Measurements from ENCODE around the gene STK11. TPM values are rescaled to one million over a fixed set of nuclear protein-coding genes. Genes with fewer than 3 reads are reported as not detected.
A peak's percentile ranks its signal among the peaks of the same experiment; 100 is the strongest.

Gene STK11
- total and polyA plus RNA-seq, 7 donors: 64.9 to 133 (median 85.9) TPM

GRCh38 chr19:1250437-1251260, 45.1 kb downstream of the STK11 start:
- ATAC-seq: no peak
- intact Hi-C loops (cut with DNase I): no loop called here
- Histone ChIP-seq H3K4me3 (peak overlapping the region; percentile 80), H3K36me3 (ENCODE audit: insufficient read depth in 1 of 2, low read depth in 1 of 2) (peaks cover 11 to 43% of the 10 kb centered on the region in 2 donors), H3K9me3 (no peaks in the 10 kb centered on the region), H3K27ac (peak overlapping the region; percentile 99), H3K27me3 (ENCODE audit: insufficient read depth in 3 of 3, low read length in 2 of 3) (no peaks in the 10 kb centered on the region), H3K4me1 (peaks cover 51% of the 10 kb centered on the region)
- DNase-seq: peak in 1 of 2 donors; percentile 81
- no peak for TF ChIP-seq CTCF (IDR thresholded peaks at IDR 0.05)
- WGBS, 3 donors: 1 to 3% (median 2%) methylated on average over 37 to 86 of the region's 90 CpGs

DNA sequence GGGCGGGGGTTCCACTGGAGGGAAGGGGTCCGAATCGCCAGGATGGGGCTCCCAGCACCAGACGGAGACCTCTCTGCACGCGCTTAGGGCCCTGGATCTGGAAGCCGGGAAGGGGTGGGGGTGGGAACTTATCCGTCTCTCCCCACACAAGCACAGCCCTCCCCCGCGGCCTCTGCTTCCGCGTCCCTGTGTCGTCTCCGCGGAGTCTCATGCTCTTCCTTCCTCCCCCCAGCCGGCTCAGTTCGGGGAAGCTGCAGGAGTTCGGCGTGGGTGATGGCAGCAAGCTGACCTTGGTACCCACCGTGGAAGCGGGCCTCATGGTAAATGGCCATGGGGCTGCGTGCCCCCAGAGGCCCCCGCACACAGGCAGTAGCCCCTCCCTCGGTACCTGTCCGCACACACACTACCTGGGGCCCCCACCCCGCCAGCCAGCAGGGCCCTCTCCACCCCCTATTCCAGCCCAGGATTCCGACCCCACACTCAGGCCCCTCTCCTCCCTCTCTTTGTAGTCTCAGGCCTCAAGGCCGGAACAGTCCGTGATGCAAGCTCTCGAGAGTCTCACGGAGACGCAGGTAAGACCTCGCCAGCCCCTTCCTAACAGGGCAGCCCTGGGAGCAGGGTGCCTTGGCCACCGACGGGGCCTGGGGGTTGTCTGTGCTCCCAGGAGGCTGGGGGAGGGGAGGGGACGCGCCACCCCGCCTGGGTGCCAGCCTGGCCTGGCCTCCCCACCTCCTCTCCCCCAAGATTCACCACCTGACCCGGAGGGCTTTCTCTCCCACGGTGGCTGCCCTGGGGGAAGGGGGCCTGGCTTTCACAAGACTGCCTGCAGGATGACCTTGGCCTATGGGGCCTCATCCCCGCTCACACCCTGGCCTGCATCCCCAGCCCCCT, 46.0 kb downstream of the STK11 start:
- Histone ChIP-seq H3K4me1 (peaks cover 50% of the 10 kb centered on the region), H3K36me3 (ENCODE audit: insufficient read depth in 1 of 2, low read depth in 1 of 2) (peaks cover 13 to 53% of the 10 kb centered on the region in 2 donors), H3K27ac (peak overlapping the region; percentile 99), H3K9me3 (no peaks in the 10 kb centered on the region), H3K4me3 (peak overlapping the region; percentile 80), H3K27me3 (ENCODE audit: insufficient read depth in 3 of 3, low read length in 2 of 3) (no peaks in the 10 kb centered on the region)
- DNase-seq (peak; percentile 80 to 88), ATAC-seq (peak in 3 of 4 donors; percentile 0 to 6 (median 3))
- 11 to 27% (median 12%) methylated on average over 37 to 41 of the region's 41 CpGs for WGBS, 3 donors
- intact Hi-C loops (cut with DNase I): no loop called here
- TF ChIP-seq CTCF (IDR thresholded peaks at IDR 0.05): no peak

GRCh38 chr19:1252221-1252820, 46.7 kb downstream of the STK11 start:
- Histone ChIP-seq H3K27me3 (ENCODE audit: insufficient read depth in 3 of 3, low read length in 2 of 3) (no peaks in the 10 kb centered on the region), H3K4me1 (peaks cover 46% of the 10 kb centered on the region), H3K27ac (peak overlapping the region; percentile 99), H3K36me3 (ENCODE audit: insufficient read depth in 1 of 2, low read depth in 1 of 2) (peaks cover 13 to 60% of the 10 kb centered on the region in 2 donors), H3K9me3 (no peaks in the 10 kb centered on the region), H3K4me3 (peak overlapping the region; percentile 80)
- intact Hi-C loops (cut with DNase I): no loop called here
- ATAC-seq: peak; percentile 29 to 54 (median 35)
- no peak for TF ChIP-seq CTCF (IDR thresholded peaks at IDR 0.05)
- WGBS, 3 donors: 10 to 16% (median 10%) methylated on average over 27 to 30 of the region's 30 CpGs
- DNase-seq: peak; percentile 95 to 96

GRCh38 chr19:1252821-1253513, 47.4 kb downstream of the STK11 start:
- peak; percentile 33 to 46 (median 40) for ATAC-seq

More at GRCh38 chr19:1252821-1253513, 47.4 kb downstream of the STK11 start:
- Histone ChIP-seq H3K9me3 (no peaks in the 10 kb centered on the region), H3K27ac (peak overlapping the region; percentile 99), H3K4me3 (peak overlapping the region; percentile 80), H3K27me3 (ENCODE audit: insufficient read depth in 3 of 3, low read length in 2 of 3) (no peaks in the 10 kb centered on the region), H3K36me3 (ENCODE audit: insufficient read depth in 1 of 2, low read depth in 1 of 2) (peaks cover 13 to 66% of the 10 kb centered on the region in 2 donors), H3K4me1 (peaks cover 44% of the 10 kb centered on the region)
- peak; percentile 91 to 94 for DNase-seq
- TF ChIP-seq CTCF (IDR thresholded peaks at IDR 0.05): no peak
- WGBS, 3 donors: 8 to 23% (median 11%) methylated on average over 14 to 26 of the region's 26 CpGs
- intact Hi-C loops (cut with DNase I): no loop called here
